Fibroblast of peridontal ligament (primary cell): ENCODE measurements around the gene LDLRAD4.

Experiments
- DNase-seq: peaks from one replicate; pipeline ENCODE4 v3.0.0-alpha.2; 2010; ENCODE audit errors: extremely low read depth

Gene LDLRAD4

GRCh38 chr18:13386891-13387801, 168.6 kb downstream of the LDLRAD4 start:
- no peak for DNase-seq

- DNase-seq = peak; percentile 26
Observed at GRCh38 chr18:13387855-13388548, 169.4 kb downstream of the LDLRAD4 start.

GRCh38 chr18:13388586-13389490, 170.3 kb downstream of the LDLRAD4 start:
- no peak for DNase-seq

DNA sequence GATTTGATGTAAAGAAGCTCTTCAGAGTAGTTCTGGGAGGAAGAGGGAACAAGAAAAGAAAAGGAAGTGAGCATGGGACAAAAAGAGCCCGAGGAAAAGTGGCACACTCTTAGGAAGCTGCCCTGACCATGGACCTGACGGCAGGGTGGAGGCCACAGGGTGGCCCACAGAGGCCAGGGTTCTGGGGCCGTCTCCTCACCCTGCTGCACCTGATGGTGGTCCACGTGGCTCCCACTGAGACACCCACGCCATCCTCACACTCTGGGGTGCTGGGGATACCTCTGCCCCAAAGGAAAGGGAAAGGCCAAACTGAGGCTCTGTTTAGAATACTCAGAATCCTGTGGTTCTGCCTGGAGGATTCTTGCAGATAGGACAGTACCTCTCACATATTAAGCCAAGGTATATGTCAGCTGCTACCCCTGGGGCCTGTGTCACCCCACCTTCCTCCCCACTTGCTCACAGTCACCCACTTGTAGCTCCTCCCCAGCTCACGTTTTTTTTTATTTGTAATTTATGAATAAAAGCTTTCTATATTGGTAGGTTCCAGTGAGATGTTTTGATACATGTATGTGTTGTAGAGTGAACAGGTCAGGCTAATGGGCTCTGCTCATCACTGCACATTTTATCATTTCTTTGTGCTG, 171.1 kb downstream of the LDLRAD4 start:
- DNase-seq = no peak

DNA sequence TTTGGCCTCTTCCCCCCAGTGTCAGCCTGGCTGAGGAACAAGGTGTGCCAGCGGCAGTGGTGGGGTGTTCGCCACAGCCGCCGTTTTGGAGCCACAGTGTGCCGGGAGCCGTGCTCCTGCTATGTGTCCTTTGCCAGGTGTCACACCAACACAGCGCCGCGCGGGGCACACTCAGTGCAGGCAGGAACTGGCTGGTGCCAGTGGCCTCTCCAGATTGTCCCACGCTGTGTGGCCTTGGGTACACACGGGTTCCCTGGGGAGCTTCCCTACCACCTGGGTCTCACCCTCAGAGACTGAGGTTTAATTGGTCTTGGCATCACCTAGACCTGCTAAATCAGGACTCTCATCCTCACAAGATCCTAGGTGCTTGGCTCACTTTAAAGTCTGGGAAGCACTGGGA, 171.6 kb downstream of the LDLRAD4 start:
- no peak for DNase-seq

- no peak for DNase-seq
Observed at GRCh38 chr18:13390711-13391110, 172.2 kb downstream of the LDLRAD4 start.

- DNase-seq = no peak
Observed at GRCh38 chr18:13392029-13392750, 173.6 kb downstream of the LDLRAD4 start.

DNA sequence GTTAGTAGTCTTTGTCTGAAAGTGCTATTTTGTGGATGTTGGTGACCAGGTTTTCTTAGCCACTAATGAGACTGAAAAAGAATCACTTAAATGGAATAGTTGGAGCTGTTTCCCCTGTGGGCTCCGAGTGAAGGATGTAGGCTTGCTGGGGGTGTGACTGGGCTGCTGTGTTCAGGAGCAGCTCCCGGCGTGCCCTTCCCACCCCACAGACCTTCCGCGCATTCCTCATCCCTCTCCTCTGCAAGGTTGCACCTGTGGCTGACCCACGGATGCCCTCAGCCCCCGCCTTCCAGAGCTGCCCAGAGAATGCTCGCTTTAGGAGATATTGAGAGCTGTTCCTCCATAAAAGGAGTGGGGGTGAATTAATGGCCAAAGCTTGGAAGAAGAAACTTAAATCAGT, 174.3 kb downstream of the LDLRAD4 start:
- DNase-seq = no peak

GRCh38 chr18:13393338-13393737, 174.8 kb downstream of the LDLRAD4 start:
- DNase-seq = no peak

- no peak for DNase-seq
Observed at GRCh38 chr18:13394801-13395200, 176.2 kb downstream of the LDLRAD4 start.

DNA sequence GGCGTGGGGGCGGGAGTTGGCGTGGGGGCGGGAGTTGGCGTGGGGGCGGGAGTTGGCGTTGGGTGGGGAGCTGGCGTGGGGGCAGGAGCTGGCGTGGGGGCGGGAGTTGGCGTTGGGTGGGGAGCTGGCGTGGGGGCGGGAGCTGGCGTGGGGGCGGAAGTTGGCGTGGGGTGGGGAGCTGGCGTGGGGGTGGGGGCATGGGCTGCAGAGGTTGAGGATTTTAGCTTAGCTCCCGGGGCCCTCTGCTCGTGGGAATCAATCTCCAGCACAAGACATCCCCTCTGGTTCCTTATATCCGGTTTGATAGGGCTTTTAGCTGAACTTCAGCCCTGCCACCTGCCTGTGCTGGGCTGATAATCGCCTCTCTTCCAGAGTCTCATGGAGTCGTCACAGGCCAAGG, 177.0 kb downstream of the LDLRAD4 start:
- no peak for DNase-seq

- no peak for DNase-seq
Observed at GRCh38 chr18:13397504-13398163, 179.1 kb downstream of the LDLRAD4 start.

DNA sequence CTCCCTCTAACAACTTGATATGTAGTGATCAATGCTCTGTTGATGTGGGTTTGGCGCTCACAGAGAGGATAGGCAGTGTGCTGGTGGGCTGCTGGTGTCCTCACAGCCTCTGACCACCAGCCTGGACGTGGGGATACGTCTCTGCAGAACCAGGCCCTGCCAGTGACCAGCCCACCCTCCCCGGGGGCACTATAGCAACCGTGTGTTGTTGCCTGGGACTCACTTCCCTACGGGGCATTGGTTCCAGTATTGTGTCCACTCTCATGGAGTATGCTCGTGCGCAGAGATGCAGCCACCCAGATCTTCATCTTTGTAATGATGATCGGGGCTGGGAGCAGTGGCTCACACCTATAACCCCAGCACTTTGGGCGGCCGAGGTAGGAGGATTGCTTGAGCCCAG, 180.1 kb downstream of the LDLRAD4 start:
- no peak for DNase-seq

DNA sequence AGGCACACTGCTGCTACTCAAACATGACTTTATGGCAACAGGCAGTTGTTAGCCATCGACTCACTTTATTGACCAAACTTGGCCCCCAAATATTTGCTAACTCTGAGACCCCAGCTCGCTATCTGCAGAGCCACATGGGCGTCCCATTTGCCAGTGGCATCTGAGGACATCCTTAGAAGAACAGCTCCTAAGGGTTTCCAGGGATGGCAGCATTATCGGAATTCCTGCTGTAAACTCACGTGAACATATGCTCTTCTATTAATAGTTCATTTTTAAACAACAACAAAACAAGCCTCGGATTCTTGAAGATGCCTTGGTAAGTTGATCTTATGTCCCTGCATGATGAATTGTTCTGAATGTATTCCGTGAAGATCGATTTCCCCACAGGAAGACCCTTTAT, 181.0 kb downstream of the LDLRAD4 start:
- DNase-seq = no peak

DNA sequence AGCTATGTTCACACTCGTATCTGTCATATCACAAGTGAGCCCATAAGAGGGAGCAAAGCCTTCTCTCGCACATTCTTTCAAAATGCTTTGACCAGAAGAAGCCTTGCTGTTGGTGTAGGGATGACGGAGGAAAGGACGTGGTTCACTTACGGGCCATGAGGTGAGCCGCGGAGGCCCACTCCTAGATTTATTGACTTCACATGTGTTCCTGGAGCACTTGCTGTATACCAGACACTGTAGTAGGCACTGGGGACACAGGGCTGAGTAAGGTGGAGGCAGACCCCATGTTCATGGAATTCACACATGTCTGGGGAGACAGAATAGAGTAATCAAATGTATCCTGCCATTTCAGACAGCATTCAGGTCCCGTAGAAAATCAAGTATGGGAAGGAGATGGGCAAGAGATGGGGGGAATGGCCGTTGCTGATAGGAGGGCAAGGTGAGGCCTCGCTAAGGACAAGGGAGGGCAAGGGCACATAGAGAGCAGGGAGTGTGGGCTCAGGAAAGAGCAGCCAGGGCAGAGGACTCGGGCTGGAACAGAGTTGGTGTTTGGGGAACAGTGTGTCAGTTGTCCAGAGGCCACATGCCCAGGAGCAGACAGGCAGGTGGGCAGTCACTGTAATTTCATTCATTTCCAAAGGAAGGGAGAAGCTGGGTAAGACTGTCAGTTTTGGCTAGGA, 182.2 kb downstream of the LDLRAD4 start:
- DNase-seq = no peak

DNA sequence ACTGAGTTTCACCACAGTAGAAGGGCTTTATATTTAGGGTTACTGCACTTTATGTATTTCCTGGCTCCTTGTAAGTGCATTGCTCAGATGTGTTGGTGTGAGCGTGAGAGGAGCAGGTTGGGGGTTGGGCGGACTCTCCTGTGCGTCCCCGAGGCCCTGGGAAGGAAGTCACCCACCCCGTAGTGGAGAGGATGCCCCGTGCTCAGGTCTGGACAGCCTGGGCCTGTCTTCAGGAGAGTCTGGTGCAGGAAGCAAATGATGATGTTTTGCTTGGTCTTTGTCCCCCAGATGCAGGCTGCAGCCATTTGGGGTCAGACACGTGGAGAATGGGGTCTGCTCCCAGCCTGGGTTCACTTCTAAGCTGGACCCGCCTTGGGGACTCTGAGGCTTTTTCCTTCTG, 182.8 kb downstream of the LDLRAD4 start:
- no peak for DNase-seq

- no peak for DNase-seq
Observed at GRCh38 chr18:13401826-13402225, 183.3 kb downstream of the LDLRAD4 start.

DNA sequence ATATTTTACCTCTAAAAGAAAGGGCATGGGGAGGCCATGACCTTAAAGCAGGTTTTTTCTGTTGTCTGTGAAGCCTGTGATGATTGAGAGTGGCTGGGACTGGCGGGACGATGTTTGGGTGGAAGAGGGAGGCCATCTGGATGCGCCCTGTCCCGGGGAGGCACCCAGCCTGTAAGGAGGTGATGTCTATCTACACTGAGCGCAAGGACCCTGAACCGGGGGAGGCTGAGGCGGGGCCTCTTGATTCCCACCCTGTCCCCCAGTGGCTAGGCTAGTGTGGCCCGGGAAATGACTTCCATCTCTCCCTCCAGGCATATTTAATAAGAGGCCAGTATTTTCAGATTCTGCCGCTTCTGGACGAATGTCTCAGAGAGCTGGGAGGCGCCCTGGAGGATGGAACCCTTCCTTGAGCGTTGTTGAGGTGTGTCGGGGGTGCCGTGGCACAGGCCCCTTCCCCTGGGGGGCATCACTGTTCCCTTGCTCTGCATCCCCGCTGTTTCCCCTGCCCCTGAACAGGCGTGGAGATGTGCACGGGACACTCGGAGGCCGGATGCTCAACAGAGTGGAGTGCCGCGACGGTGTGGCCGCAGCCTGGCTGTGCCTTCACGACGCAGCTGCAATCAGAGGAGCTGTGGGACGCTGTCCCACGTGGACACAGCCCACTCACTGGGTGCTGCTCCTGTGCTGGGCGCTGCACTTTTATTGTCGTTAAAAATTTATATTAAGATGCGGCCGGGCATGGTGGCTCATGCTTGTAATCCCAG, 185.4 kb downstream of the LDLRAD4 start:
- no peak for DNase-seq
